ENCODE results near the gene CFAP206. TPM values are rescaled to one million over a fixed set of nuclear protein-coding genes. Genes with fewer than 3 reads are reported as not detected.

The CFAP206 gene
- total RNA-seq, 1 donor from 2014 or later: 5.1 TPM

Other genes with a start within 250 kb of the CFAP206 start
- 17.3 TPM for gene SMIM8, start 85.4 kb upstream of the CFAP206 start, total RNA-seq (ENCODE audit: insufficient read depth, low replicate concordance)
- 4.8 TPM for gene GJB7, start 78.7 kb upstream of the CFAP206 start, total RNA-seq (ENCODE audit: insufficient read depth, low replicate concordance)
- gene C6orf163, start 63.2 kb upstream of the CFAP206 start, total RNA-seq (ENCODE audit: insufficient read depth, low replicate concordance): 4.3 TPM
- gene SLC35A1, start 65.0 kb downstream of the CFAP206 start, total RNA-seq (ENCODE audit: insufficient read depth, low replicate concordance): 11.3 TPM
- 59.0 TPM for gene RARS2, start 182.0 kb downstream of the CFAP206 start, total RNA-seq (ENCODE audit: insufficient read depth, low replicate concordance)
- gene ORC3, start 182.2 kb downstream of the CFAP206 start, total RNA-seq (ENCODE audit: insufficient read depth, low replicate concordance): 50.3 TPM